ENCODE results near the gene C1QBP.

DNA sequence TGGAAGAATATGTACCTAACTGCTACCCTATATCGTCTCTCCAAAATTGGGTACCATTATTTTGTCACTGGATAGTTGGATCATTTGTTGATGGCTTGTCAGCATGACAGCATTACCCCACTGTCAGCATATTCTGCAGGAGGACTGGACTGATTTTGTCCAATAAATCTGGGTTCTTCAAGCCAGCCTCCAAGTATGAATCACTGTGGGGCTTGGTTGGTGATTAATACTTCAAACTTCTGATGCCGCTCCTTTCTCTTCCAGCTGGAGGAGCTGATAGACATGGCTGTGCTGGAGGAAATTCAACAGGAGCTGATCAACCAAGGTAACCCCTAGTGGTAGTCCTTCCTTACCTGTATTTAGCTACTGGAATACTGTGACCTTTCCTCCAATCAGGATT is 16.4 kb downstream of the C1QBP start:
- TF ChIP-seq, protein P1, sequence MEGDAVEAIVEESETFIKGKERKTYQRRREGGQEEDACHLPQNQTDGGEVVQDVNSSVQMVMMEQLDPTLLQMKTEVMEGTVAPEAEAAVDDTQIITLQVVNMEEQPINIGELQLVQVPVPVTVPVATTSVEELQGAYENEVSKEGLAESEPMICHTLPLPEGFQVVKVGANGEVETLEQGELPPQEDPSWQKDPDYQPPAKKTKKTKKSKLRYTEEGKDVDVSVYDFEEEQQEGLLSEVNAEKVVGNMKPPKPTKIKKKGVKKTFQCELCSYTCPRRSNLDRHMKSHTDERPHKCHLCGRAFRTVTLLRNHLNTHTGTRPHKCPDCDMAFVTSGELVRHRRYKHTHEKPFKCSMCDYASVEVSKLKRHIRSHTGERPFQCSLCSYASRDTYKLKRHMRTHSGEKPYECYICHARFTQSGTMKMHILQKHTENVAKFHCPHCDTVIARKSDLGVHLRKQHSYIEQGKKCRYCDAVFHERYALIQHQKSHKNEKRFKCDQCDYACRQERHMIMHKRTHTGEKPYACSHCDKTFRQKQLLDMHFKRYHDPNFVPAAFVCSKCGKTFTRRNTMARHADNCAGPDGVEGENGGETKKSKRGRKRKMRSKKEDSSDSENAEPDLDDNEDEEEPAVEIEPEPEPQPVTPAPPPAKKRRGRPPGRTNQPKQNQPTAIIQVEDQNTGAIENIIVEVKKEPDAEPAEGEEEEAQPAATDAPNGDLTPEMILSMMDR (IDR thresholded peaks at IDR 0.05): no peak
- TF ChIP-seq POLR2A (IDR thresholded peaks at IDR 0.05) (no peak), POLR2AphosphoS5 (IDR thresholded peaks at IDR 0.05) (no peak), EP300 (IDR thresholded peaks at IDR 0.05) (no peak)
